Lower leg skin (tissue), 3 donors: ENCODE data around the gene ZFPM1.

ENCODE experiments used
- POLR2A ChIP-seq, 2 donors: fragments of 450-650 bp; IDR thresholded peaks; one replicate each; pipeline ENCODE4 v1.6.1; 2016 to 2017; ENCODE audit warnings: antibody characterized with exemption in 2 of 2, mild to moderate bottlenecking in 1 of 2, moderate library complexity in 1 of 2
- TF ChIP-seq, protein P1 (sequence below), 3 donors: fragments of 450-650 bp; IDR thresholded peaks; one replicate each; pipeline ENCODE4 v1.5.1; 2016; ENCODE audit warnings: antibody characterized with exemption in 3 of 3, mild to moderate bottlenecking in 3 of 3, moderate library complexity in 2 of 3

- TF ChIP-seq, protein P1, sequence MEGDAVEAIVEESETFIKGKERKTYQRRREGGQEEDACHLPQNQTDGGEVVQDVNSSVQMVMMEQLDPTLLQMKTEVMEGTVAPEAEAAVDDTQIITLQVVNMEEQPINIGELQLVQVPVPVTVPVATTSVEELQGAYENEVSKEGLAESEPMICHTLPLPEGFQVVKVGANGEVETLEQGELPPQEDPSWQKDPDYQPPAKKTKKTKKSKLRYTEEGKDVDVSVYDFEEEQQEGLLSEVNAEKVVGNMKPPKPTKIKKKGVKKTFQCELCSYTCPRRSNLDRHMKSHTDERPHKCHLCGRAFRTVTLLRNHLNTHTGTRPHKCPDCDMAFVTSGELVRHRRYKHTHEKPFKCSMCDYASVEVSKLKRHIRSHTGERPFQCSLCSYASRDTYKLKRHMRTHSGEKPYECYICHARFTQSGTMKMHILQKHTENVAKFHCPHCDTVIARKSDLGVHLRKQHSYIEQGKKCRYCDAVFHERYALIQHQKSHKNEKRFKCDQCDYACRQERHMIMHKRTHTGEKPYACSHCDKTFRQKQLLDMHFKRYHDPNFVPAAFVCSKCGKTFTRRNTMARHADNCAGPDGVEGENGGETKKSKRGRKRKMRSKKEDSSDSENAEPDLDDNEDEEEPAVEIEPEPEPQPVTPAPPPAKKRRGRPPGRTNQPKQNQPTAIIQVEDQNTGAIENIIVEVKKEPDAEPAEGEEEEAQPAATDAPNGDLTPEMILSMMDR (IDR thresholded peaks at IDR 0.05) = no peak
- TF ChIP-seq POLR2A (IDR thresholded peaks at IDR 0.05) = no peak
These were observed 18.5 kb downstream of the ZFPM1 start for GRCh38 chr16:88471575-88471974.
